ENCODE data around the gene INO80D.
A peak's percentile ranks its signal among the peaks of the same experiment; 100 is the strongest.
"Not testable (repeated sequence)": the region's sequence is repeated elsewhere in the genome, so short reads cannot be mapped to it uniquely, and the experiment has no call there.

INO80D gene

DNA sequence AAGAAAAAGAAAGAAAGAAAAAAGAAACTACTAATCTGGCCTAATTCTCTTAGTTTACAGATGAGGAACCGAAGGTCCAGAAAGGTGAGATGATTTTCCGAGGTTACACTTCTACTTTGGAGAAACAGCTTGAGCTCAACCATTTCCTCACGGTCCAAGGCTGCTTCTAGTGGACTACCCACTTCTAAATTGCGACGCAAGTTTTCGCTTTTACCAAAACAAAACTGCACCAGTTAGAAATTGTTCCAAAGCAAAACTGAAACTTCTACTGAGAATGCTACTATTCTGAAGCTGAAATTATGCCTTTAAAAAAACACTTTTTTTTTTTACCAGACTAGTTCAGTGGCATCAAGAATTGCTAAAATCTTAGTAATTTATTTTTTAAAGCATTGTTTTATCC is 101.6 kb downstream of the INO80D start:
- no peak overlapping the region for H3K27ac ChIP-seq
- TF ChIP-seq, protein P1, sequence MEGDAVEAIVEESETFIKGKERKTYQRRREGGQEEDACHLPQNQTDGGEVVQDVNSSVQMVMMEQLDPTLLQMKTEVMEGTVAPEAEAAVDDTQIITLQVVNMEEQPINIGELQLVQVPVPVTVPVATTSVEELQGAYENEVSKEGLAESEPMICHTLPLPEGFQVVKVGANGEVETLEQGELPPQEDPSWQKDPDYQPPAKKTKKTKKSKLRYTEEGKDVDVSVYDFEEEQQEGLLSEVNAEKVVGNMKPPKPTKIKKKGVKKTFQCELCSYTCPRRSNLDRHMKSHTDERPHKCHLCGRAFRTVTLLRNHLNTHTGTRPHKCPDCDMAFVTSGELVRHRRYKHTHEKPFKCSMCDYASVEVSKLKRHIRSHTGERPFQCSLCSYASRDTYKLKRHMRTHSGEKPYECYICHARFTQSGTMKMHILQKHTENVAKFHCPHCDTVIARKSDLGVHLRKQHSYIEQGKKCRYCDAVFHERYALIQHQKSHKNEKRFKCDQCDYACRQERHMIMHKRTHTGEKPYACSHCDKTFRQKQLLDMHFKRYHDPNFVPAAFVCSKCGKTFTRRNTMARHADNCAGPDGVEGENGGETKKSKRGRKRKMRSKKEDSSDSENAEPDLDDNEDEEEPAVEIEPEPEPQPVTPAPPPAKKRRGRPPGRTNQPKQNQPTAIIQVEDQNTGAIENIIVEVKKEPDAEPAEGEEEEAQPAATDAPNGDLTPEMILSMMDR (conservative IDR thresholded peaks at IDR 0.05), result no peak

DNA sequence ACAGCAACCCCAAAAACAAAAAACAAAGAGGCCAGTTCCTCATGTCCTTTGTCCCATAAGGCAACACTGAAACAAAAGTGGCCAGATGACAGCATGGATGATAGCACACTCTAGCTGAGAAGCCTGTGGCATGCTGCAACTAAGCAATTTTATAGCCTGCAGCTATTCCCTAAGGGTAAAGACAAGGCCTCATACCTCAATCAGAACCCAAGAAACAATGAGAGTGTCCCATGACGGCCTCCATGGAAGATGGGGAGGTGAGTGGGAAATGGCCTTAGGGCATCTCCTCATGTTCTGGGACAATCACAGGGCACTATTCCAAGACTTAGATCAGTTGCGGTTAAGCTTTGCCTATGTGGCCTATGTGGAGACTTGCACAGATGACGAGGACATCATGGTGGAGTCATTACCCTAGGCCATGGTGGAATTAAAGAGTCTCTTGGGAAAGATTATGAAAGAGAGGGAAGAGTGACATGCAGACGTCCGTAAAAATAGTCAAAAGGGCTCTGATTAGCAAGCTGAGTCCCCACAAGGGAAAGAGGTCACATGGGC is 103.1 kb downstream of the INO80D start:
- no peak overlapping the region for H3K27ac ChIP-seq
- TF ChIP-seq, protein P1 (conservative IDR thresholded peaks at IDR 0.05), result no peak

DNA sequence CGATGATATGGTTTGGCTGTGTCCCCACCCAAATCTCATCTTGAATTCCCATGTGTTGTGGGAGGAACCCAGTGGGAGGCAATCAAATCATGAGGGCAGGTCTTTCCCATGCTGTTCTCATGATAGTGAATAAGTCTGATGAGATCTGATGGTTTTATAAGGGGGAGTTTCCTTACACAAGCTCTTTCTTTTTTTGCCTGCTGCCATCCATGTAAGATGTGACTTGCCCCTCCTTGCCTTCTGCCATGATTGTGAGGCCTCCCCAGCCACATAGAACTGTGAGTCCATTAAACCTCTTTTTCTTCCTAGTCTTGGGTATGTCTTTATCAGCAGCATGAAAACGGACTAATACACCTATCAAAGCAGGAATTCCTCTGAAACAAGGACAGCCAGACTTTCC is 107.2 kb downstream of the INO80D start:
- not testable (repeated sequence) for H3K27ac ChIP-seq

DNA sequence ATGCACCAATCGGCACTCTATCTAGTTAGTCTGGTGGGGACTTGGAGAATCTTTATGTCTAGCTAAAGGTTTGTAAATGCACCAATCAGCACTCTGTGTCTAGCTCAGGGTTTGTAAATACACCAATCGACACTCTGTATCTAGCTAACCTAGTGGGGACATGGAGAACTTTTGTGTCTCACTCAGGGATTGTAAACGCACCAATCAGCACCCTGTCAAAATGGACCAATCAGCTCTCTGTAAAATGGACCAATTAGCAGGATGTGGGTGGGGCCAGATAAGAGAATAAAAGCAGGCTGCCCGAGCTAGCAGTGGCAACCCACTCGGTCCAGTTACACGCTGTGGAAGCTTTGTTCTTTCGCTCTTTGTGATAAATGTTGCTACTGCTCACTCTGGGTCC is 108.3 kb downstream of the INO80D start:
- not testable (repeated sequence) for H3K27ac ChIP-seq

DNA sequence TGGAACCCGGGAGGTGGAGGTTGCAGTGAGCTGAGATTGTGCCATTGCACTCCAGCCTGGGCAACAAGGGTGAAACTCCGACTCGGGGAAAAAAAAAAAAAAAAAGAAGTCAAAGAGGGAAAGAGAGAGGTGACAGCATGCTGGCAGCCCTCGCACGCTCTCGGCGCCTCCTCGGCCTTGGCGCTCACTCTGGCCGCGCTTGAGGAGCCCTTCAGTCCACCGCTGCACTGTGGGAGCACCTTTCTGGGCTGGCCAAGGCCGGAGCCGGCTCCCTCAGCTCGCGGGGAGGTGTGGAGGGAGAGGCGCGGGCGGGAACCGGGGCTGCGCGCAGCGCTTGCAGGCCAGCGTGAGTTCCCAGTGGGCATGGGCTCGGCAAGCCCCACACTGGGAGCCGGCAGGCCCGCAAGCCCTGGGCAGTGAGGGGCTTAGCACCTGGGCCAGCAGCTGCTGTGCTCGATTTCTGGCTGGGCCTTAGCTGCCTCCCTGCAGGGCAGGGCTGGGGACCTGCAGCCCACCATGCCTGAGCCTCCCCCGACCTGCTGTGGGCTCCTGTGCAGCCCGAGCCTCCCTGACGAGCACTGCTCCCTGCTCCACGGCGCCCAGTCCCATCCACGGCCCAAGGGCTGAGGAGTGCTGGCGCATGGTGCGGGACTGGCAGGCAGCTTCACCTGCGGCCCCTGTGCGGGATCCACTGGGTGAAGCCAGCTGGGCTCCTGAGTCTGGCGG is 108.9 kb downstream of the INO80D start:
- peak overlapping the region; percentile 93; the same call in 1 of the 2 replicates for H3K27ac ChIP-seq

DNA sequence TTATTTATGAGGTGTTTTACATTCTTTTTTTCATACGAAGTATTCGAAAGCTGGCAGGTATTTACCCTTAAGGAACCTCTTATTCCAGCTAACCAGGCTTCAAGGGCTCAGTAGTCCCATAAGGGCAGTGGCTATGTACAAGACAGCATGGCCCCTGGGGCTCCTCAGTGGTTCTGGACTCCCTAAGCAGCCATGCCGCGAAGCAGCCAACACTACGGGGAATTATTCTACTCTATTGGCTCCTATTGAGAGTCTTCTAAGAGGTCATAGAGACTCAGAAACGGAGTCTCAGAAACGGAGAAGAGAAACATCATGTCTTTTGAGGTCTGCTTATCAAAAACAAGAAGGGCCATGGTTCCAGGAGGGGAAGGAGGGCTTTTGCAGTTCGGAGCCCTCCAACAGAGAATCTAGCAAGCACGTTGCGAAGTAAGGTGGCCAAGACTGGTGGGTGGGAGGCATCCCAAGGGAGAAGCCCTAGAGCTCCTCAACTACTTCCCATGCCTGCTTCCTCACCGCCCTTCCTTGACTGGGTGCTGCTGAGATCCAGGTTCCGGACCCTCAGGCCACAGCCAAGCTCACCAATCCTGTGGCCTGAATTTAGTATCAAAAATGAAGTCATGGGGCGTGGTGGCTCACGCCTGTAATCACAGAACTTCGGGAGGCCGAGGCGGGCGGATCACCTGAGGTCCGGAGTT is 109.7 kb downstream of the INO80D start:
- TF ChIP-seq, protein P1 (conservative IDR thresholded peaks at IDR 0.05), result no peak
- peak overlapping the region; percentile 93 for H3K27ac ChIP-seq

DNA sequence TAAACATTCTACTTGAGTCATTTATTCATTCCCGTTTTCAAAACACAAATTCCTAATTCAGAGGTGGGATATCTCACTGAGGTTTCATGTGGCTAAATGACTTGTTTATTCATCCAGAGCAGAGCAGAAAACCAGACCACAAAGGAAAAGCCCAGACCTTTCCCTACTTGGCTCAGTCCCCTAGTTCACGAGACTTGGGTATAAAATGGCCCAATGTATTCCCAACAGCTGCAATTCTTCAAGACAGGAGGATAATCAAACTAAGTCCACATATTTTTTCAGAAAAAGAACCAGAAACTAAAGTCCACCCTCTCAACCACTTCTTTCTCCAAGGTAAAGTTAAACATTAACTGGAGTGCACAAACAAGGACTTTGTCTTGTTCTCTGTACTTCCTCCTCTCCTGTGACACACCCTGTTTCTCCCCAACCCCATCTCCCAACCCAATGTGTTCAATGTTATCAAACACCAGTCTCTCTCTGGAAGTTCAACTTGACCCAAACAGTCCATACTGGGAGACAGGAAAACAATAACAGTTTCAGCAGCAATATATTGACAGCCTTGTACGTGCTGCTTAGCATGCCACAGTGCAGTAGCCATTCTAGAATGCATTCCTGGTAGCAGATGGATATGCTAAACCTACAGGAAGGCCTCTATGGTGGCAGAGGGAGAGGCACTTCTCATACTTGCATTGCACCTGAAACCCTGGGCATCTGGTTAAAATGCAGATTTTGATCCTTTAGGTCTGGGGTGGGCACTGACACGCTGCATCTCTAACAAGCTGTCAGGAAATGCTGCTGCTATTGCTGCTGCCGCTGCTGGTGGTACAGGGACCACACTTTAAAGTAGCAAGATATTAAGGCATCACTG is 110.7 kb downstream of the INO80D start:
- H3K27ac ChIP-seq, result peak overlapping the region; percentile 93
- TF ChIP-seq, protein P1 (conservative IDR thresholded peaks at IDR 0.05), result no peak

DNA sequence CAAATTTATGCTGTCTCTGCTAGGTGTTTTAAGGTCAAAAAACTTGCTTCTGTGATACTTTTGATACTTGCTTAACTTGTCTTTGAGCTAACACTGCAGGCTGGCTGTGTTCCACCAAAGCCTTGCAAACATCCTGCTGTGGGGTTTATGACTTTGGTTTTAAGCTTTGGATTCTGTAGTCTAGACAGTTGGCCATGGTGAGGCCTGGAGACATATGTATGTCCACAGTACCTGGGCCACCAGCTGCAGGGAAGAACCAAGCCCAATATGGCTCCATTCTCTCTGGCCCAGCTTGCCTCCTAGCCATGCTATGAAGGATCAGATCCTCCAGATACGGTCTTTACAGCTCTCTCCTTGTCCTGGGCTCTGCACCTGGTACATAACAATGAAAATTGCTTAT is 113.9 kb downstream of the INO80D start:
- H3K27ac ChIP-seq, result peak overlapping the region; percentile 94
- TF ChIP-seq, protein P1 (conservative IDR thresholded peaks at IDR 0.05), result no peak

Data from VCaP (cell line).